MM.1S (cell line): ENCODE data around the gene AKAP5.
A peak's percentile ranks its signal among the peaks of the same experiment; 100 is the strongest.

Experiments
- DNase-seq: peaks from one replicate; pipeline ENCODE4 v3.0.0-alpha.2; 2015
- H2AFZ ChIP-seq: fragments of 300-600 bp; sonication (generic); 2 replicates; pipeline ENCODE4 v1.6.0; 2016; ENCODE audit warnings: antibody characterized with exemption, low read length
- H3F3A ChIP-seq: fragments of 300-600 bp; sonication (generic); 2 replicates; pipeline ENCODE4 v1.6.1; 2016; ENCODE audit warnings: mild to moderate bottlenecking, antibody characterized with exemption, low read length, moderate library complexity, mixed read lengths; ENCODE audit not compliant: insufficient read depth
- H3K27ac ChIP-seq: fragments of 300-600 bp; sonication (generic); 2 replicates; pipeline ENCODE4 v1.5.1; 2016; ENCODE audit warnings: mild to moderate bottlenecking, low read length
- H3K27me3 ChIP-seq: fragments of 300-600 bp; sonication (generic); replicated peaks from 2 replicates; pipeline ENCODE4 v1.6.0; 2016; ENCODE audit warnings: low read length; ENCODE audit not compliant: insufficient read depth
- H3K36me3 ChIP-seq: fragments of 300-600 bp; sonication (generic); replicated peaks from 2 replicates; pipeline ENCODE4 v1.6.1; 2016; ENCODE audit warnings: mild to moderate bottlenecking, low read length, mixed read lengths; ENCODE audit not compliant: insufficient read depth
- H3K4me1 ChIP-seq: fragments of 300-600 bp; sonication (generic); 2 replicates; pipeline ENCODE4 v1.6.1; 2016; ENCODE audit warnings: low read length, mixed read lengths
- H3K4me2 ChIP-seq: fragments of 300-600 bp; sonication (generic); 2 replicates; pipeline ENCODE4 v1.6.0; 2016; ENCODE audit warnings: low read depth, low read length
- H3K4me3 ChIP-seq: fragments of 300-600 bp; sonication (generic); 2 replicates; pipeline ENCODE4 v1.5.1; 2016; ENCODE audit warnings: low read length, mixed read lengths
- H3K79me2 ChIP-seq: fragments of 300-600 bp; sonication (generic); 2 replicates; pipeline ENCODE4 v1.6.1; 2016; ENCODE audit warnings: mixed run types, low read length, mixed read lengths
- H3K9ac ChIP-seq: fragments of 300-600 bp; sonication (generic); 2 replicates; pipeline ENCODE4 v1.6.1; 2016; ENCODE audit warnings: low read length, mixed read lengths
- H3K9me2 ChIP-seq: fragments of 300-600 bp; sonication (generic); replicated peaks from 2 replicates; pipeline ENCODE4 v1.6.1; 2016; ENCODE audit warnings: mild to moderate bottlenecking, low read length, mixed read lengths; ENCODE audit not compliant: insufficient read depth
- H3K9me3 ChIP-seq: fragments of 300-600 bp; sonication (generic); replicated peaks from 2 replicates; pipeline ENCODE4 v1.6.1; 2016; ENCODE audit warnings: mild to moderate bottlenecking, low read length, mixed read lengths; ENCODE audit not compliant: insufficient read depth
- H4K20me1 ChIP-seq: fragments of 300-600 bp; sonication (generic); 2 replicates; pipeline ENCODE4 v1.6.1; 2016; ENCODE audit warnings: mild to moderate bottlenecking, low read length, moderate library complexity, mixed read lengths; ENCODE audit not compliant: insufficient read depth
- CTCF ChIP-seq: fragments of 300-600 bp; sonication (generic); IDR thresholded peaks from 2 replicates; pipeline ENCODE4 v1.5.1; 2016; ENCODE audit warnings: antibody characterized with exemption, low read length, mixed read lengths
- EZH2 ChIP-seq: fragments of 300-600 bp; sonication (generic); optimal IDR thresholded peaks from 2 replicates; pipeline ENCODE3; 2017; ENCODE audit warnings: low read depth, mild to moderate bottlenecking, antibody characterized with exemption, low read length, mixed read lengths
- EZH2phosphoT487 ChIP-seq: fragments of 300-600 bp; sonication (generic); IDR thresholded peaks from 2 replicates; pipeline ENCODE4 v1.6.1; 2018; ENCODE audit warnings: antibody characterized with exemption, low read length

Gene AKAP5

GRCh38 chr14:64500088-64500487 is 34.8 kb downstream of the AKAP5 start:
- Histone ChIP-seq H4K20me1 (no peaks in the 10 kb centered on the region), H3K4me2 (no peak overlapping the region), H3K27me3 (no peaks in the 10 kb centered on the region), H3F3A (peaks cover 18% of the 10 kb centered on the region), H3K4me3 (no peak overlapping the region), H3K27ac (no peak overlapping the region), H3K4me1 (0 out of 2 replicates have a peak, but pooled peaks cover 2% of the 10 kb centered on the region), H3K9me2 (no peaks in the 10 kb centered on the region), H3K9me3 (no peaks in the 10 kb centered on the region), H3K9ac (no peak overlapping the region), H3K36me3 (no peaks in the 10 kb centered on the region; the same call in 1 of the 2 replicates), H3K79me2 (peaks cover 44% of the 10 kb centered on the region), H2AFZ (no peak overlapping the region)
- TF ChIP-seq CTCF = no peak
- no peak for TF ChIP-seq EZH2phosphoT487
- TF ChIP-seq EZH2 = no peak
- DNase-seq = no peak

GRCh38 chr14:64501411-64502171 is 36.3 kb downstream of the AKAP5 start:
- DNase-seq = no peak
- no peaks in the 10 kb centered on the region for H4K20me1 ChIP-seq
- H2AFZ ChIP-seq = no peak overlapping the region
- no peaks in the 10 kb centered on the region for H3K9me2 ChIP-seq
- H3K27me3 ChIP-seq = no peaks in the 10 kb centered on the region
- no peaks in the 10 kb centered on the region for H3K9me3 ChIP-seq
- peaks cover 59% of the 10 kb centered on the region for H3K79me2 ChIP-seq
- peak overlapping the region; percentile 100 for H3K27ac ChIP-seq
- peak overlapping the region; percentile 86 for H3K4me3 ChIP-seq
- peaks cover 29% of the 10 kb centered on the region for H3F3A ChIP-seq
- H3K36me3 ChIP-seq = no peaks in the 10 kb centered on the region; the same call in 1 of the 2 replicates
- TF ChIP-seq EZH2phosphoT487 = no peak
- TF ChIP-seq CTCF = no peak
- TF ChIP-seq EZH2 = no peak
- 0 out of 2 replicates have a peak, but pooled peaks cover 2% of the 10 kb centered on the region for H3K4me1 ChIP-seq
- H3K9ac ChIP-seq = peak overlapping the region; percentile 99; the same call in 1 of the 2 replicates
- peak overlapping the region; percentile 89 for H3K4me2 ChIP-seq

- Histone ChIP-seq H3K4me3 (peak overlapping the region; percentile 86), H3K9me3 (no peaks in the 10 kb centered on the region), H3K36me3 (no peaks in the 10 kb centered on the region; the same call in 1 of the 2 replicates), H3K4me1 (0 out of 2 replicates have a peak, but pooled peaks cover 2% of the 10 kb centered on the region), H3K27me3 (no peaks in the 10 kb centered on the region), H3K4me2 (peak overlapping the region; percentile 89), H3K27ac (peak overlapping the region; percentile 100), H4K20me1 (no peaks in the 10 kb centered on the region), H3K79me2 (peaks cover 67% of the 10 kb centered on the region), H3F3A (peaks cover 36% of the 10 kb centered on the region), H3K9me2 (no peaks in the 10 kb centered on the region), H2AFZ (peak overlapping the region; percentile 53; the same call in 1 of the 2 replicates), H3K9ac (peak overlapping the region; percentile 99)
- no peak for TF ChIP-seq CTCF
- no peak for TF ChIP-seq EZH2phosphoT487
- TF ChIP-seq EZH2 = no peak
- no peak for DNase-seq
Measured at GRCh38 chr14:64502456-64502855, 37.2 kb downstream of the AKAP5 start.
